CD4-positive, alpha-beta T cell treated with Interleukin-12 subunit alpha and Interleukin-12 subunit beta, for 1 hour (primary cell): Measurements from ENCODE around the gene LNX1.

ENCODE experiments used
- DNase-seq: peaks from one replicate; pipeline ENCODE4 v3.0.0-alpha.2; 2020

LNX1 gene

GRCh38 chr4:53591372-53591892, at the start of gene LNX1:
Gene LNX1 (minus strand): TSS chr4:53591486. CDS start chr4:53574002, 17,484 bp downstream.
- DNase-seq = no peak

- no peak for DNase-seq
These were observed 49.5 kb upstream of the LNX1 start for GRCh38 chr4:53640576-53641453.

- DNase-seq = no peak
These were observed 47.6 kb upstream of the LNX1 start for GRCh38 chr4:53638919-53639318.

DNA sequence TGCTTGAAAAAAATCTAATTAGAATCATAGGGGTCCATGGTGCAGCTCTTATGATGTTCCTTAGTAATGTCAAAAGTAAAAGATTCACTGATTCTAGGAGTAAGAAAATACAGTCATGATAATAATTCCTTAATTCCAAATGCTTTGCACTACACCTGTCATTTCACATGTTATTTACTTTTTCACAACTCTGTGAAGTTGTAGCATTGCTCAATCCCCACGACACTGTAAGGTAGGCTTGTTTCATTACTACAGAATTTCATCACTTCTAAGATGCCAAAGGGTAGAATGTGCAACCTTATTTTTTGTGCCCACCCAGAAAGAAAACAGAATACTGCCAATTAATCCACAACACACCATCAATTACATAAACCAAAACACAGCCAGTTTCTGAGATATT, 46.1 kb upstream of the LNX1 start:
- DNase-seq = no peak

GRCh38 chr4:53635697-53636483, 44.6 kb upstream of the LNX1 start:
- no peak for DNase-seq

DNA sequence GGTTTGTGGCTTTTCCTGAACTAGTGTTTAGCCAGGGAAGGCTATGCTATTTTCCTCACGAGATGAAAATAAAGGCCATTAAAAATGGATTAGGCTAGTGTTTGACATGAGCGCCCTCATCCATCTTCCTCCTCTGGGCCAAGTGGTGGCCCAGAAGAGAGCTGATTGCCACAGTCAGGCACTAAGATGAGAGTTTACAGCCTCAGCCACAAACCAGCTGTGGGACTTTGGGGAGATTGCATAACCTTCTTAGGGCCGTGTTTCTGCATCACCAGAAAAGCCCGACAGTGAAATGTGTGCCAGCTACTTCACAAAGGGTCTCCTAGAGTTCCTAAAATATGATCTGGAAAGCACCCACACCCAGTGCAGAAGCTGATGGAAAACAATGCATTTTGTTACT, 42.3 kb upstream of the LNX1 start:
- no peak for DNase-seq

- no peak for DNase-seq
These were observed 38.0 kb upstream of the LNX1 start for GRCh38 chr4:53629296-53629695.

GRCh38 chr4:53626491-53626890, 35.2 kb upstream of the LNX1 start:
- DNase-seq = no peak

DNA sequence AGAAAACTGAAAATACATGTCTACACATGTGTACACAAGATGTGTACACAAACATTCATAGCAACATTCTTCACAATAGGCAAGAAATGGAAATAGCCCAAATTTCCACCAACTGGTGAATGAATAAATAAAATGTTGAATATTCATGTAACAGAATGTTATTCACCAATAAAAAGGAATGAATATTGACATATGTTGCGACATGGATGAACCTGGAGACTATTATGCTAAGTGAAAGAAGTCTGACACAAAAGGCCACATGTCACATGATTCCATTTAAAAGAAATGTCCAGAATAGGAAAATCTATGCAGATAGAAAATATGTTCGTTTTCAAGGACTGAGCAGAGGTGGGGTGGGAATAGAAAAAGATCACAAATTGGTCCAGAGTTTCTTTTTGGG, 34.6 kb upstream of the LNX1 start:
- no peak for DNase-seq

DNA sequence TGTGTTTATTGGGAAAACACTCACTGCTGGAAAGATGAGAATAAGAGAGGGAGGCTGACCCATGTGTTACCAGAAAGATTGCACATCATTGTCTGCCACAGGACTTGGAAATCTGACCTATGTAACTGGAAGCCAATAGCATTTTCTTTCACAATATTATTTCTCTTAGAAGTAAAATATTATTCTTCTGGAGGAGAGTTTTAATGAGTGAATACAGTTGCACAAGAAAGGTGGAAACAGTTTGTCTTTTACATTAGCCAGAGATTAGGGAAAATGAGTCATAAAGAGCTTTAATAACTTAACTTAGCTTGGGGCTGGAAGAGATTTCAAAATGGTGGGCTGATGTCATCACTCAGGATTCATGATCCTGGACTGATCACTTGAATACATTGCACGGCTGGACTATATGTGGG, 31.5 kb upstream of the LNX1 start:
- DNase-seq = no peak

GRCh38 chr4:53620956-53621355, 29.7 kb upstream of the LNX1 start:
- DNase-seq = no peak

DNA sequence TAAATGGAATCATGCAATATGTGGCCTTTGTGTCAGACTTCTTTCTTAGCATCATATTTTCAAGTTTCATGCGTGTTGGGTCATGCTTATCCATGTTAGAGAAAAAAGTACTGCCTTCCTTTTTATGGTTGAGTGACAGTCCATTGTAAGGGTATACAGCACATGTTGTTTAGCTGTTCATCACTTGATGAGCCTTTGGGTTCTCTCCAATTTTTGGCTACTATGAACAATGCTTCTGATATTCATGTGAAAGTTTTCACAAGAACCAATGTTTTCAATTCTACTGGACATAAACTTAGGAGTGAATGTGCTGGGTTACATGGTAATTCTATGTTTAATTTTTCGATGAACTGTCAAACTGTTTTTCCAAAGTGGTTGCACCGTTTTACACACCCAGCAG, 28.1 kb upstream of the LNX1 start:
- no peak for DNase-seq

DNA sequence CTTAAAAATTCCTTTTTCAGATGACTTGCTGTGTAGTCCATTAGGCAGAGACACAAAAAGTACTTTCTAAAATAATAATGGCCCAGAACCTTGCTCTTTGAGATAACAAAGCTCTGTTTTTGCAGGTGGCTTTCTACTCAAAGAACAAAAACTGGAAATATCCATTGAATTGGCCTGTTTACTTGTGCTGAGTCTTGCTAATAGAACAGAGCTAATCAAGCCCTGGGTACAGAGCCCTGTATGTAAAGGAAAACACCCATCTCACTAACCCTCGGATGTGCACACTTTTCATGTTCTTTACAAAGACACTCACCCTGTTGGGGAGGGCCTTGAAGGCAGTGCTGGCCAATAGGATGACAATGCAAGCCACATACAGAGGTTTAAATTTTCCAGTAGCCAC, 27.0 kb upstream of the LNX1 start:
- no peak for DNase-seq

DNA sequence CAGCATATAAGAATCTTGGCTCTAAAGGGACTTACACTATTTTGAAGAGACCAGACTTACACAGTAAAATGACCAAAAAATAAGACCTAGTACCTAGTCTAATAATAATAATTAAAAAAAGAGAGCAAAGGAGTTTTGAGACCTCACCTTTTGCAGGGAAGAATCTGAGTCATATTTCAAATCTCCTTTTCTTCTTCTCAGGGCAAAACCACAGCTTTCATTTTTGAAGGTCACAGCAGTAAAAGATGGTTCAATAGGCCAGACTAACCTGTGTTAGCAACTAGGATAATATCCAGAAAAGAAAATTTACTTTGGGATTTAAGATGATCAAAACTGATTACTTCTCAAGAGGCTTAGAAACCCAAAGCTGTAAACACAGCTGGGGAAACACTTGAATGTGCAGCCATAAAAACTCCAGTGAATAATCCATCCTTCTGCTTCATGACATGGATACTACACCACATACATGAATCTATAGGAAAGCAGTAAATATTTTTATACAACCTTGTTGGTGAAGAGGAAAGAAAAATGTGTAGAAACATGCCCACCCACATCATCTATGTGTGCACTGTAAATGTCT, 25.9 kb upstream of the LNX1 start:
- no peak for DNase-seq

GRCh38 chr4:53616219-53616618, 24.9 kb upstream of the LNX1 start:
- no peak for DNase-seq

- DNase-seq = no peak
These were observed 23.3 kb upstream of the LNX1 start for GRCh38 chr4:53614591-53614990.

- no peak for DNase-seq
These were observed 22.1 kb upstream of the LNX1 start for GRCh38 chr4:53613428-53613827.

DNA sequence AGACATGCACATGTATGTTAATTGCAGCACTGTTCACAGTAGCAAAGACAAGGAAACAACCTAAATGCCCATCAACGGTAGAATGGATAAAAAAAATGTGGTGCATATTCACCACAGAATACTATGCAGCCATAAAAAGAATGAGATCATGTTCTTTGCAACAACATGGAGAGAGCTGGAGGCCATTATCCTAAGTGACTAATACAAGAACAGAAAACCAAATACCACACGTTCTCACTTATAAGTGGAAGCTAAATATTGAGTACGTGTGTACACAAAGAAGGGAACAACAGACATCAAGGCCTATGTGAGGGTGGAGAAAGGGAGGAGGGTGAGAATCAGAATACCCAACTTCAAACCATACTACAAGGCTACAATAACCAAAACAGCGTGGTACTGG, 17.4 kb upstream of the LNX1 start:
- DNase-seq = no peak

DNA sequence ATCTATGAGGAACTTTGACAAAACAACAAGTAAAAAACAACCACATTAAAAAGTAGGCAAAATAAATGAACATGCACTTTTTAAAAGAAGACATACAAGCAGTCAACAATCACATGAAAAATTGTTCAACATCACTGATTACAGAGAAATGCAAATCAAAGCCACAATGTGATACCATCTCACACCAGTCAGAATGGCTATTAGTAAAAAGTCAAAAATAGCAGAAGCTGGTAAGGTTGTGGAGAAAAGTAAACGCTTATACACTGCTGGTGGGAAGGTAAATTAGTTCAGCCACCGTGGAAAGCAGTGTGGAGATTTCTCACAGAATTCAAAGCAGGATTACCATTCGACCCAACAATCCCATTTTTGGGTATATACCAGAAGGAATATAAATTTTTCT, 17.0 kb upstream of the LNX1 start:
- no peak for DNase-seq

GRCh38 chr4:53605783-53606182, 14.5 kb upstream of the LNX1 start:
- no peak for DNase-seq

- no peak for DNase-seq
These were observed 11.1 kb upstream of the LNX1 start for GRCh38 chr4:53602390-53602789.

- DNase-seq = no peak
These were observed 10.0 kb upstream of the LNX1 start for GRCh38 chr4:53601251-53601764.

- DNase-seq = no peak
These were observed 8.3 kb upstream of the LNX1 start for GRCh38 chr4:53599632-53600031.
